HG02623 (cell line): ENCODE data around the gene PPP2R2C.

Experiments
- ATAC-seq: cut with Tn5 transposase; IDR thresholded peaks from one replicate; pipeline ENCODE4 v1.9.1; 2021; ENCODE audit warnings: moderate library complexity; ENCODE audit not compliant: unreplicated experiment

The PPP2R2C gene

DNA sequence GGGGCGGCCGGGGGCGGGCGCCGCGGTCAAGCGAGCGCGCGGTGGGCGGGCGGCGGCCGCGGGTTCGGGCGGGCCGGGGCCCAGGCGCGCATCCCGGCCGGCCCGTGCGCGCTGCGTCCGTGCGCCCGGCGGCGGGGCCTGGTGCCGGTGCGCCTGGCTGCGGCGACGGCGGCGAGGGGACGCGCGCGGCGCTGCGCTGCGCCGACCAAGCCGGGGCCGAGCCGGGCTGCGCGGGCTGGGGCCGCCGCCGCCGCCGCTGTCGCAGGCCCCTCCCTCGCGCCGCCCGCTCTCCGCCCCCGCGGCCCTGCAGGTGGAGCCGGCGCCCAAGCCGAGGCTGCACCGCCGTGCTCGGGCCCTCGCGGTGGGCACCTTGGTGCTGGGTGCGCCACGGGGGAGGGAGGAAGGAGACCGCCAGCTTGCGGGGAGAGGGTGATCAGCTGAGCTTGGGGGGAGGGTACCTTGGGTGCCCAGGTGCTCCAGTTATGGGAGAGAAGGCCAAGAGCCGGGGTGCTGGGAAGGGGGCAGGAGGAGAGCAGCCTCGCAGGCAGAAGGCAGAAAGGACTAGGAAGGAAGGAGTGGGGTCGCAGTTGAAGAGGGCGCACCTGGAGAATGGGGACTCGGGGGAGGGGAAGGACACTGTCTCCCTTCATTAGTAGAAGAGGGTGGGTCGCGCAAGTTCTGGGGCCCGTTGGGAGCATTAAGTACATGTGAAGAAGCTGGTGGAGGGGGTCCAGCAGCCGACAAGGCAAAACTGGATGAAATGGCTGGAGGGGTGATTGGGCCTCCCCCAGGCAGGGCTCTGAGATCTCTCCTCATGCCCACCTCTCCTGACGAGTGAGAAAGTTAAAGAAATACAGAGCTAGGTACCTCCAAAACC is at the start of gene PPP2R2C:
Gene PPP2R2C, minus strand, starts transcription at position 228 of the 877 bp plus-strand sequence. CDS start 385 bp downstream, outside the sequence.
- no peak for ATAC-seq

DNA sequence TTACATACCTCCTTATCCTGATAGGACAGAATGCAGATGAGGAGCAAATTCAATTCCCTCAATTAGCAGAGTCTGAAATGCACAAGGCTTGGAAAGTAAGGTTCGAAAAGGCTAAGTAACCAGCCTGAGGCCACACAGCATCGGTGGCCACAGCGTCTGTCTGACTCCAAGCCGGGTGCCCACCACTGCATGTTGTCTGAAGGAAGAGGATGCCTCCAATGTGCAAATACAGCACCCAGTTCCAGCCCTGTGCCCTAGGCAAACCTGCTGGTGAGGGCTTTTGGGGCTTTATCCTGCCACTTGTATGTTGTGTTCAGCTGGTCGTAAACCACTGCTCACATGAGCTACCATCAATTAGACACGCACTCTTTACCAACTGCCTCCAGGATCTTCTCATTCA is 48.6 kb upstream of the PPP2R2C start:
- no peak for ATAC-seq

DNA sequence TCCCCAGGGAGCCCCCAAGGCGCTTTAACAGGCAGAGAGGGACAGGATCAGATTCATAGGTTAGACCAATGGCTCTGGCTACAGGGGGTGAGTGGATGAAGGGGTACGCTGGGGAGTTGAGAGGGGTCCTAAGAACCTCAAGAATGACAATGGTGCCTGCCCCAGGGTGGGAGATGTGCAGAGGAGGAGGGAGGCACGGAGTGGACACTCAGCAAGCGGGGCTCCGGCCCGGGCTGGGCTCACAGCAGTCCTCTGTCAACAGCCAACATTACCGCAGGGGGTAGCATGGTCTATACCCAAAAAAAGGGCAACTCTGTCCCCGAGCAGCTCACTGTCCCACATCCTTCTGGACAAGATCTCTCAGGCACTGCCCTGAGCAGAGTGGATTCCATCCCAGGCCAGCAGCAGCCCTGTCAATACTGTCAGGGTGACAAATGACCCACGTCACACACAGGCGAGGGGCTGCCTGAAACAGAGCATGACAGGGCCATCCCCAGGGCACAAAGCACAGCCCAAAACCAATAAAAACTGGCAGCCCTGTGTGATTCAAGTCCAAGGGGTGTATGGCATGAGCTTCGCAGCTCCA is 47.7 kb upstream of the PPP2R2C start:
- ATAC-seq, result no peak

DNA sequence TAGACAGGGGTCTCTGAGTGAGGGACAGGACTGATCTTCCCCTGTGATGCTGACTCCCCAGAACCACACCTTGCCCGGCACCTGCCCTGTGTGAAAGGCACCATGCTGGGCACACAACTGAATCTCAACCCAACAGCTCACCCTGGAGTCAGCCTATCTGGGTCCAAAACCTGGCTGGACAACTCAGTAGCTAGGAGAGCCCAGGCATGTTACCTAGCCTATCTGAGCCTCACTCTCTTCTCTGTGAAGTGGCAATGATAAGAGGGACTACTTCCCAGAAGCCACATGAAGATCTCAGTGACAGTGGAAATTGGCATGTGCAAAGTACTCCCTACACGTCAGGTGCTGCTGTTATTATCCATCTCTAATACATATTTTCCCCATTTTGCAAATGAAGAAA is 44.8 kb upstream of the PPP2R2C start:
- no peak for ATAC-seq

DNA sequence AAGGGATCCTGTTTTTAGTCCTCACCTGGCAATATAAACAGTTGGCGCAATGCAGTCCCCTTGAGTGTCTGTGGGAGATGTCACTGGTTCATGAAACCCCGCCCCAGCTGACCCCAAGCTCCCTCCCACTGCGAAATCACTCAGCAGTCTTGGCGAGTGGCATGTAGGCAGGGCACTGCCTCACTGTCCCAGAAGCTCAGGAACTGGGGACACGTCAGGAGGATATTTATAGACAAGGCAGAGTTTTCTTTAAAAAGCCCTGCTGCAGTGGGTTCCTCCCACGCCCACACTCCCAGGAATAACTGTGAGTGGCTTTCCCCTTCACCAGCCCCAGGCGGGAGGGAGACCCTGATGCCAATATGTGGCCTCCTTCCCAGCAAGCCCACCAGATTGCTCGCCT is 44.3 kb upstream of the PPP2R2C start:
- ATAC-seq, result no peak

DNA sequence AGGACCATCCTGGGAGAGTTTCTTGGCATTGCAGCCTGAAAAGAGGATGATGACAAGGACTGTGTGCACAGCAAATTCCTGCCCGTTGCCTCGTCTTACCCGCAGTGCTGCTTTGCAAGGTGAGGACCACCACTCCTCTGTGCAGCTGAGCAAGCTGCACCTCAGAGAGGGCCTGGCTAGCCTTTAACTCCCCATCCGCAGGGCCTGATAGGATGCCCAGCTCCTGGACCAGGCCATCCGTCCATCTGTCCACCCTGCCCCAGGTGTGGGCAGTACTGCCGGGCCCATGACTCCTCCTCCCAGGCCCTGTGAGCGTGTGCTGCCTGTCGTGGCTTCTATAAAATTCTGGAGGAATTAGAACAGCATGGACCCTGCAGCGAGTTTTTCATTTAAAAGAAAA is 43.9 kb upstream of the PPP2R2C start:
- no peak for ATAC-seq

DNA sequence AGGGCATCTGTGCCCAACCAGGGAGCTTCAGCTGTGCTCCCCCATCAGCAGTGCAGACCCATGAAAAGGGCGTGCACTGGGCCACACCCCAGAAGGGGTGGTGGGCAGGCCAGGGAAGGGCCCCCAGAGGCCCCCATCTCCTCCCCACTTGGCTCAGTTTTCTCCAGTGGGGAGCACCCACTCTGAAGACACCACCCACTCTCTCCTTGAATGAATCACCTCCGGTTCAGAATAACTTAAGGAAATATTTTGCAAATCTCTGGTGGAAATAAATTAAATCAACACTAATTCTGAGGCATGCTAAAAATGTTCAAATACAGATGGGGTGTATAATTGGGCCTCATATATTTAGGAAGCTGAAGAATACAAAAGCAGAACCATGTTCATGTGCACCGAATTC is 41.3 kb upstream of the PPP2R2C start:
- ATAC-seq, result no peak

DNA sequence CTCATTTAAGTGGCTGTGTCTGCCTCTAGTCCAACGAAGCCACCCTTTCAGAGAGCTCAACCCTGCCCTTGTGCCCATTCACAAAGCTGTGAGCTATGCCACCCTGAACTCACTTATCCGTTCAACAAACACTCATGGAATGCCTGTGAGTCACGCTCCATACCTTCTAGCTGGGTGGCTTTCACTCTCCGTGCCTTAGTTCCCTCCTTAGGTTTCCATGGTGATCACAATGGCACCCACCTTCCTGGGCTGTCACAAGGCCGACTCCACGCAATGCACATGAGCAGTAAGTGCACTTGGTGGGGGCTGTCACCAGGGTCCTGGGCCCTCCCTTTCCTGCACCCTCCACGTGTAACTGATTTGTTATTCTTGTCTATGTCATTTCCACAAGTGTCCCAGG is 37.2 kb upstream of the PPP2R2C start:
- ATAC-seq, result no peak

DNA sequence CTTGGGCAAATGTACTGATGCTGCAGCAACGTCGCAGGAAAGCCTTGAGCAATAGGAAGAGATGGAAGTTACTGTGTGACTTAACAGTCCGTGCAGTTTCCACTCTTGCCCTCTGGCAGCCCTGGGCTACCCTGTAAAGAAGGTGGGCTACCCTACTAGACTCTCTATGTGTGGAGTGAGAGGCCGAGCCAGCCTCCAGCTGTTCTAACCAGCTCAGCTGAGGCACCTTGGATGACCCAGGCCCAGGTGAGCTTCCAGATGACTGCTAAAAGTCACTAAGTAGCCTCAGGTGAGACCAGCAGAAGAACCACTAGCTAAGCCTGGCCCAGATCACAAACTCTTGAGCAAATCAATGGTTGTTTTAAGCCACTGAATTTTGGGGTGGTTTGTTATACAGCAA is 34.9 kb upstream of the PPP2R2C start:
- no peak for ATAC-seq

DNA sequence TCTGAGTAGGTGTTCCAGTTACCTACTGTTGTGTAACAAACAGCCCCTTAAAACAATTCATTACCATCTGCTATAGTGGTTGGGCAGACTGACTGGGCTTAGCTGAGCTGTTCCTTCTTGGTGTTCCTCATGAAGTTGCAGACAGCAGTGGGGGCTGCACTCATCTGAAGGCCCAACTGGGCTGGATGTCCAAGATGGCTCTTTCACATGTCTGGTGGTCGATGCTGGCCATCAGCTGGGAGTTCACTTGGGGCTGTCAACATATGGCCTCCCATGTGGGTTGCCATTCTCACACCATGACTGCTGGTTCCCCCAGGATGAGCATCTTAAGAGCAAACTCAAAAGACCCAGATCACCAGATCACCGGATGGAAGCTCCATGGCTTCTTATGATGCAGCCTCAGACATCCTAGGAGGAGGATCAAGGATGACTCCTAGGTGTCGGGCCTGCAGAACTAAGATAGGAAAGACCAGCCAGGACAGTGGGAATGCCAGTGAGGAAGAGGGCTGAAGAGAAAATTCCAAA is 34.3 kb upstream of the PPP2R2C start:
- no peak for ATAC-seq

DNA sequence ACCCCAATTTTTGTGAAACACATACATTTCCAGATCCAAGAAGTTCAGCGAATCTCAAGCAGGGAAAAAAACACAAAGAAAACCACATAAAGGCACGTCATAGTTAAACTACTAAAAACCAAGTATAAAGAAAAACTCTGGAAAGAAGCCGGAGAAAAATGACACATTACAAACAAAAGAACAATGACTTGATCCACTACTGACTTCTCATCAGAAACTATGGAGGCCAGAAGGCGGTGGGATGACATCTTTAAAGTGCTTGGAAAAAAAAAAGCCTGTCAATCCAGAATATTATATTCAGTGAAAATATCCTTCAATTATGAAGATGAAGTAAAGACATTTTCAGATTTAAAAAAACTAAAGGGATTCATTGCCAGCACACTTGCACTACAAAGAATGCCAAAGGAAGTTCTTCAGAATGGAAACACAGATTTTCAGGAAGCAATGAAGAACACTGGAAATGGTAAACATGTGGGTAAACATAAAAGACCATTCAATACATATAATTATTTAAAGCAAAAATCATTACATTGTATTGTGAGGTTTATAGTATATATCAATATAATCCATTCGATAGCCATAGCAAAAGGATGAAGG is 32.6 kb upstream of the PPP2R2C start:
- ATAC-seq, result no peak

DNA sequence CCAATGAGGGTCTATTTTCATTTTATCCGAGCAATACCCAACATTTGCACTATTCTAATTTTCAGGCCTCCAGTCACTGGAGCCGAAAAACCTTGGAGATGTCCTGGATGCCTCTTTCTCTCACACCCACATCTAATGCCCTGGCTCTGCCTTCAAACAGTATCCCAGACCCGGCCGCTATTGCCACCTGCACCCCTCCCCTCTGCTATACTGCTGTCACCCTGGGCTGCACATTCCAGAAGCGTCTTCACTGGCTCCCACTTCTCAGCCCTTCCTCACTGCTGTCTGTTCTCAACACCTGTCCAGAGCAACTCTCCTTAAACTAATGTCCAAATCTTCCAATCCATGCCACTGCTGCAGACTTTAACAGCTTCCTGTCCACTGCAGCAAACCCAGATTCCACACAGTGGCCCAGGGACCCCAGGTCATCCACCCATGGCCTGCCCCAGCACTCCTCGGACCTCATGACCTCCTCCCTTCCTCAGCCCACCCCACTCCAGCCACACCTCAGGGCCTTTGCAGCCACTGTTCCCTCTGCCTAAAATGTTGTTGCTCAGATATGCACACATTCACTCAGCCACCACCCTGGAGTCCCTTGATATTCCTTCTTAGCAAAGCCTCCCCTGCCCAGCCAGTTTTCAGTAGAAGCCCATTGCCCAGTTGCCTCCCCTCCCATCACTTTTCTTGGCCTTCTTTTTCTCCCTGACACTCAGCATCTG is 30.5 kb upstream of the PPP2R2C start:
- ATAC-seq, result no peak

DNA sequence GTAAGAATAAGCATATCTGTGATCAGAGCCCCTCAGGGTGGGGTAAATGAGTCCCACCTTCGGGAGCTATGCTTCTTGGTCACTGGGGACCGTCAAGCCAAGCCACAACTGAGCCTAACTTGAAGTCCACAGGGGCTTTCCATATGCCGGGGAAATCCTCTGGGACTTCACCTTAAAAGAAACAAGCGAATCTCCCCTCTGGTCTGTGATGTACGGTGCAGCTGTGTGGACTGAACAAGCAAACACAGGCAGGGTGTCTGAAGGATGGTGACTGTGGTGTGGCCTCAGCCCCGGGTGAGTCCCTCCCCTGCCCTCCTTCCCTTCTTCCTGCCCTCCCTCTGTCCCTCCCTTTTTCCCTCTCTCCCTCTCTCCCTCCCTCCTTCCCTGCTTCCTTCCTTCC is 29.7 kb upstream of the PPP2R2C start:
- ATAC-seq, result no peak

DNA sequence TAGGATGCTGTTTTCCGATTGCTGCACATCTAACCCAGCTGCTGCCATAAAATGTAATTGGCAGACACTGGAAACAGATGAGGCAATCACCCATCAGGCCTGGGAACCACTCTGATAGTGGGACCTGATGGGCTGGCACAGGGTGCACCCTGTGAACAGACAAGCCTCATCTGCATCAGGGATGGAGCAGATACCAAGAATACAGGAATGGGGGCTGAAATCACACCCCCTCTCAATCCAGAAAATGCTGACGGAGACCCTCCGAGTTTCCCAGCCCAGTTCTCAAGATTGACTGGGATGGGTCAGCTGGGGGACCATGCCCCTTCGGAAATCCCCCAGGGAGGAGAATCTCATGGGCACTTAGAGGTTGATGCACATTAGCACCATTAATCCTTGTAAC is 28.8 kb upstream of the PPP2R2C start:
- no peak for ATAC-seq

DNA sequence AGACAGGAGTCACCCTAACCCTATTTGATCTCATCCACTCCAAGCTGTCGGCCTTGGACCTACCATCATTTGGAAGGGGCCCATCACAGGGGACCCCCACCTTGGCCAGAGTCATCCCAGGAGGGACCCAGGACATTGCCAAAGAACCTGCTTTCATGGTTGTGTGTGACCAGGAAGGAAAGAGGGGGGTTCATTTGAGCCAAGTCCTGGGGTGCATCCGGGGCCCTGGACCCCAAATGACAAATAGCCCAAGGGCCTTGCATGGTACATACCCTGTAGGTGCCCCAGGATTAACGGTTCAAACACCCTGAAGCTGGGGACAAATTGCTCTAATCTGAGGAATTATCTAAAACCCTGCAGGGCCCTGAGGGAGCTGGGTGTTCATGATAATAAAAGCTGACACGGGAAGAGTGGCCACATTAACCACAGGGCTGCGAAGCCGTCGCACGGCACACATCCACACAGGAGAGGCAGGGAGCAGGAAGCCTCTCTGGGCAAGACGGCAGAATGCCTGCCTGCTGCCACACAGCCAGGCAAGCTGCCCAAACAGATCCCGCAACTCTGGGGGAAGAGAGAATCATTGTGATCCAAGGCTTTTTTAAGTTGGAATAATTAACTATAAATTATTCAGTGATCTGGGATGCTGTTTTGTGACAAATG is 28.2 kb upstream of the PPP2R2C start:
- ATAC-seq, result no peak

DNA sequence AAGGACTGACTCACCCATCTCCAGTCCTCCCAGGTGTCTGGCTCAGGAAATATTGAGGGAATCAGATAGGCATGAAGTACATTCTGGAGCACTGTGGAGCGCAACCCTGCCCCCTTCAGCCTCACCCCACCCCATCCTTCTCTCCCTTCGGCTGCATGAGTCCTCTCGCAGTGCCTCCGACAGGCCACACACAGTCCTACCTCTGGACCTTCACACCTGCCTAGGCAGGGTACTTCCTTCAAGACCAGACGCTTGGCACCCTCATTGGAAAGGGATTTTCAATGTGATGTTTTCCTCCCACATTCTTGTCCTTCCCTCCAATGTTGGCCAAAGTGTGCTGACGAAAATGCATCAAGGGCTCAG is 26.8 kb upstream of the PPP2R2C start:
- ATAC-seq, result no peak

DNA sequence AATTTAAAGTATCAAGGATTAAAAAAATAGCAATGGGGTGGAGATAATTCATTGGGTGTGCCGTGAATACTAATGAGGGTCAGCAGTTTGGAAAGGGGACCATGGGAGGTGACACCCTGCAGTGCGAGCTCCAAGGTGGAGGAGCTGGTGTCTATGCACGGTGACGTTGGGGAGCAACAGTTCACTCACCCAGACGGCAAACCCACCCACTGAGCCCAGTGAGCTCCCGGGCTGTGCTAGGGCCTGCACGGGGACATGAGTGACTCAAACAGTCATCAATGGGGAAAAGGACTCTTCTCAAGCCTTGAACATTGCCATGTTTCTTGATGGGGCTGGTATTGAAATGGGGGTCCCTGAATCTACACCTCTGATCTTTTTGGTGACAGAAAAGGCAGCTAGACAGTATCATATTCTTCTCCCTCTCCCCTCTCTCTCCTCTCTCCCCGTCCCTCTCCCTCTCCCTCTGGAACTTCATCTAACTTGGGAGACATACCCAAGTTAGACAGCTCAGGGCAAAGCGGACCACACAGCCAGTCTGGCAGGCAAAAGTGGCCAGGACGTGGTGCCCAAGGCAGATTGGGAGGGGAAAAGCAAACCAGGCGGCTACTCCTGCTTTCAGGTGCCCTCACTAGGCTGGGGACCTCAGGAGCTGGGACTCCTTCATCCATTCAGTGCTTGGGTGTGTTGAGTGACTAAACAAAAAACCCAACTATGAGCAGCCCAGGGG is 26.3 kb upstream of the PPP2R2C start:
- no peak for ATAC-seq

DNA sequence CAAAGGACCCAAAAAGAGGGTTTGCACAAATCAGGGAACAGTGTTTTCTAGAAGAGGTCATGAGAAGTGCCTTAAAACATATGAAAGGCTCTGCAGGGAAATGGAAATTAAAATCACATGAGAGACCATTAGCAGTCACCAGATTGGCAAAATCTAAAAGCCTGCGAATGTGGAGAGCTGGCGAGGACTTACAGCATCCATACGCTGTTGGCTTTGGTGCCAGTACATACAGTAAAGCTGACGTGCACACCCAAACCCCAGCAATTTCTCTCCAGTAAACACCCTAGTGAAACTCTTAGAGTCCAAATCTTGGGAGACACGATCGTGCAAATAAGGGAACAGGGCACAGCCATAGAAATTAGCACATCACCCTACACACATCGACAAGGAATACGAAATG is 25.4 kb upstream of the PPP2R2C start:
- no peak for ATAC-seq

DNA sequence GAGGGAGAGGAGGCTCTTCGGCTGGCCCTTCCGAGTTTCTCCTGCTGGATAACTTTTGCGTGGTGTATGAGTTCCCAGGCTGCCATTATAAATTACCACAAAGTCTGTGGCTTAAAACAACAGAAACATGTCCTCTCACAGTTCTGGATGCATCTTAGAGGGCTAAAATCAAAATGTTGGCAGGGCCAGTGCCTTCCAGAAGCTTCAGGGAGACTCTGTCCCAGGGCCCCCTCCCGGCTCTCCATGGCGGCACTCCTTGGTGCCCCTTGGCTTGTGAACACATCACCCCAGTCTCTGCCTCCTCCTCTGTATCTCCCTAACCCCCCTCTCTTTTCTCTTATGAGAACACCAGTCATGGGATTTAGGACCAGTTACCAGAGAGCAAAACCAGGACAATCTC is 23.3 kb upstream of the PPP2R2C start:
- no peak for ATAC-seq

DNA sequence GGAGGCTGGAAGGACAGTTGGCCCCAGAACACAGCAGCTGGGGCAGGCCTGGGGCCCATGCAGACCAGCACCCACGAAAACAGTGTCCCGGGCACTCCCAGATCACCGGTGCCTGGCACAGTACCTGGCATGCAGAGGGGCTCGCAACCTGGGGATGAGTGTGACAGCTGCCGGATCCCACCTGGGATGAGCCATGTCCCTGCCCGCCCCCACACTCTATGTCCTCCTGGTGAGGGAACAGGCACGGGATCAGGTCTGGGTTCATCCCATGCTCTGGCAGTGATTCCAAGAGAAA is 22.8 kb upstream of the PPP2R2C start:
- ATAC-seq, result no peak
